Measurements from ENCODE around the gene JUN. TPM values are rescaled to one million over a fixed set of nuclear protein-coding genes. Genes with fewer than 3 reads are reported as not detected.

The JUN gene
- total RNA-seq, 4 donors from 2014 or later: 41.2 to 104 (median 90.8) TPM

DNA sequence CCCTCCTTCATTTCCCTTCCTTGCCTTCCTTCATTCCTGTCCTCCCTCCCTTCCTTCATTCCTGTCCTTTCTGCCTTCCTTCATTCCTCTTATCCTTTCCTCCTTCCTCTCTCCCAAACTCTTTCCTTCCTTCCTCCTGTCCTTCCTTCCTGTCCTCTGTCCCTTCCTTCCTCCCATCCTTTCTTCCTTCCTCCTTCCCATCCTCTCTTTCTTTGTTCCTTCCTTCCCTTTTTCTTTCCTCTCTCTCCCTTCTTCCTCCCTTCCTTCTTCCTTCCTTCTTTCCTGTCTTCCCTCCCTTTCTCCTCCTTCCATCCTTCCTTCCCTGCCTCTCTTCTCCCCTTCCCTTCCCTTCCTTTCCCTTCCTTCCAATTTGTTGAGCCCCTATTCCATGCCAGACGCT lies 15.8 kb upstream of the JUN start:
- Histone ChIP-seq H3K4me1 (peaks cover 5% of the 10 kb centered on the region in 2 donors), H3K4me3 (no peak overlapping the region), H3K27me3 (no peaks in the 10 kb centered on the region), H3K27ac (no peak overlapping the region), H3K36me3 (no peaks in the 10 kb centered on the region), H3K9me3 (no peaks in the 10 kb centered on the region)
- intact Hi-C loops (cut with DNase I; ENCODE audit: low total_unique reads) (no loop called here), in situ Hi-C loops (cut with MboI; ENCODE audit: low sequenced_read_pairs in 4 of 4) (loop anchor here in 2 of 4 donors (25.0 kb wide), 2 partner anchors 88 to 263 kb away; no protein-coding TSS in a partner anchor)
- ATAC-seq (no peak), DNase-seq (no peak)
- TF ChIP-seq, protein P1, sequence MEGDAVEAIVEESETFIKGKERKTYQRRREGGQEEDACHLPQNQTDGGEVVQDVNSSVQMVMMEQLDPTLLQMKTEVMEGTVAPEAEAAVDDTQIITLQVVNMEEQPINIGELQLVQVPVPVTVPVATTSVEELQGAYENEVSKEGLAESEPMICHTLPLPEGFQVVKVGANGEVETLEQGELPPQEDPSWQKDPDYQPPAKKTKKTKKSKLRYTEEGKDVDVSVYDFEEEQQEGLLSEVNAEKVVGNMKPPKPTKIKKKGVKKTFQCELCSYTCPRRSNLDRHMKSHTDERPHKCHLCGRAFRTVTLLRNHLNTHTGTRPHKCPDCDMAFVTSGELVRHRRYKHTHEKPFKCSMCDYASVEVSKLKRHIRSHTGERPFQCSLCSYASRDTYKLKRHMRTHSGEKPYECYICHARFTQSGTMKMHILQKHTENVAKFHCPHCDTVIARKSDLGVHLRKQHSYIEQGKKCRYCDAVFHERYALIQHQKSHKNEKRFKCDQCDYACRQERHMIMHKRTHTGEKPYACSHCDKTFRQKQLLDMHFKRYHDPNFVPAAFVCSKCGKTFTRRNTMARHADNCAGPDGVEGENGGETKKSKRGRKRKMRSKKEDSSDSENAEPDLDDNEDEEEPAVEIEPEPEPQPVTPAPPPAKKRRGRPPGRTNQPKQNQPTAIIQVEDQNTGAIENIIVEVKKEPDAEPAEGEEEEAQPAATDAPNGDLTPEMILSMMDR (IDR thresholded peaks at IDR 0.05 in 4 of 5, conservative IDR thresholded peaks at IDR 0.05 in 1 of 5): no peak
- no peak for TF ChIP-seq POLR2A (IDR thresholded peaks at IDR 0.05)

DNA sequence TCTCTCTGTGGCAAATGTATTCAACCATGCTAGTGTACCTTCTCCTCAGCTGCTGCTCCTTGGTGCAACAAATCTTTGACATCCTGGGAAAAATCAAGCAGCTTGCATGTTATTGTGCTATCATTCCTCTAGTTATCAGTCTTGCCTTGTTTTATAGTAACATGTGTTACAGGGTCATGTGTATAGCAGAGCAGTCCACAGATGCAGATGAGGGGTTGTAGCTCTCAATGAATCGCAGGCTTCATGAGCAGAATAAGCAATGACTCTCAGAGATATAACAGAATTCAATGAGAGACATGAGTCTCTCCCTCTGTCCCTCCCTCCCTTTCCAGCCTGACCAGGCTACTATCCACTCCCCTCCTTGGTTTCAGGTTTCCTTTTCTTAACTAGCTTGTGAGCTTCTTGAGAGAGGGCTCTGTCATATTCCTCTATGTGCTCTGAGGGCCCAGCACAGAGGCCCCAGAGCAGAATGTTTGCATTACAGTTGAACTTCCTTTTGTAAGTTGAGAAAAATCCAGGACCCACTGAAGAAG lies 15.1 kb upstream of the JUN start:
- ATAC-seq (no peak), DNase-seq (no peak)
- in situ Hi-C loops (cut with MboI; ENCODE audit: low sequenced_read_pairs in 4 of 4): loop anchor here in 2 of 4 donors (25.0 kb wide), 2 partner anchors 88 to 263 kb away; no protein-coding TSS in a partner anchor
- H3K27me3 ChIP-seq: no peaks in the 10 kb centered on the region
- H3K4me1 ChIP-seq: no peaks in the 10 kb centered on the region
- intact Hi-C loops (cut with DNase I; ENCODE audit: low total_unique reads): no loop called here
- H3K9me3 ChIP-seq: no peaks in the 10 kb centered on the region
- H3K4me3 ChIP-seq: no peak overlapping the region
- TF ChIP-seq, protein P1 (IDR thresholded peaks at IDR 0.05 in 4 of 5, conservative IDR thresholded peaks at IDR 0.05 in 1 of 5): no peak
- no peak for TF ChIP-seq POLR2A (IDR thresholded peaks at IDR 0.05)
- no peak overlapping the region for H3K27ac ChIP-seq
- no peaks in the 10 kb centered on the region for H3K36me3 ChIP-seq

DNA sequence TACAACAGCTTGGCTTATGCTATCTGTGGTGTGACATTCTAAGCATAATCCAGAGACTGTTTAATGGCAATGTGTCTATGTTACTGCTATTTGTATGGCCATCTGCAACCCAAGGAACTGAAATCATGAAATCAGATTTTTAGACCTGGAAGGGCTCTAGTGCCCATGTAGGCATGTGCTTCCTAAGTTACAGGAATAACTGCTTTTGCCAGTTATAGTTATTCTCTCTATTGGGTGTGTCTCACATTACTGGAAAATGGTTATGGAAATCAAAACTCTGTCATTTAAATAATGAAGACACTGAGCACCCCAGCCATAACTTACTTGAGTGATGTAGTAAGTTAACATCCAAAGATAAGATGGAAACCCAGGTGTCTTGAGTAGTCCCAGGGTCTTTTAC lies 12.6 kb upstream of the JUN start:
- no peak for TF ChIP-seq POLR2A (IDR thresholded peaks at IDR 0.05)
- TF ChIP-seq, protein P1 (IDR thresholded peaks at IDR 0.05 in 4 of 5, conservative IDR thresholded peaks at IDR 0.05 in 1 of 5): no peak
- Histone ChIP-seq H3K27me3 (no peaks in the 10 kb centered on the region), H3K4me1 (peaks cover 0 to 4% of the 10 kb centered on the region in 2 donors), H3K27ac (no peak overlapping the region), H3K9me3 (no peaks in the 10 kb centered on the region), H3K36me3 (no peaks in the 10 kb centered on the region), H3K4me3 (no peak overlapping the region)
- no peak for DNase-seq
- ATAC-seq: no peak
- in situ Hi-C loops (cut with MboI; ENCODE audit: low sequenced_read_pairs in 4 of 4) (loop anchor here in 2 of 4 donors (25.0 kb wide), 2 partner anchors 91 to 266 kb away; no protein-coding TSS in a partner anchor), intact Hi-C loops (cut with DNase I; ENCODE audit: low total_unique reads) (no loop called here)

DNA sequence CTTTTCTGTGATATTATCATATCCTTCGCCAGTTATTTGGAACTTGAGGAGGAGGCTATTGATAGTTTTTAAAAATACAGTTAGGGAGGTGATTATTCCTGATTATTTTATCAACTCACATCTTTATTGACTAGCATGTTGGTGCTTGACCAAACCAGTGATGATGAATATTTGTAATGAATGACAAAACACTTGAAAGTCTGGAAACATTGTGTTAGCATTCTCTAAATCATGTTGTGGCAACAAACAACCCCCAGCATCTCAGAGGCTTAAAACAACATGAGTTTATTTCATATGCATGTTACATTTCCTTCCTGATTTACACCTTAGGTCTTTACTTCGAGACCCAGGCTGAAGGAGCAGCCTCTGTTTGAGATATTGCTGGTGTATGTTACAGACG lies 10.7 kb upstream of the JUN start:
- in situ Hi-C loops (cut with MboI; ENCODE audit: low sequenced_read_pairs in 4 of 4): loop anchor here in 2 of 4 donors (25.0 kb wide), 2 partner anchors 93 to 268 kb away; no protein-coding TSS in a partner anchor
- intact Hi-C loops (cut with DNase I; ENCODE audit: low total_unique reads): no loop called here
- Histone ChIP-seq H3K9me3 (no peaks in the 10 kb centered on the region), H3K36me3 (no peaks in the 10 kb centered on the region), H3K27ac (no peak overlapping the region), H3K27me3 (no peaks in the 10 kb centered on the region), H3K4me1 (peaks cover 0 to 7% of the 10 kb centered on the region in 2 donors), H3K4me3 (no peak overlapping the region)
- DNase-seq: no peak
- no peak for ATAC-seq
- TF ChIP-seq, protein P1 (IDR thresholded peaks at IDR 0.05 in 4 of 5, conservative IDR thresholded peaks at IDR 0.05 in 1 of 5): no peak
- TF ChIP-seq POLR2A (IDR thresholded peaks at IDR 0.05): no peak
